Tibial nerve (tissue), 4 donors: ENCODE data around the gene SLC44A4. TPM values are rescaled to one million over a fixed set of nuclear protein-coding genes. Genes with fewer than 3 reads are reported as not detected.
"Not testable (repeated sequence)": the region's sequence is repeated elsewhere in the genome, so short reads cannot be mapped to it uniquely, and the experiment has no call there.

Experiments used
- DNase-seq, 2 donors: peaks; one replicate each; pipeline ENCODE4 v3.0.0-alpha.2; 2019; ENCODE audit warnings: low spot score in 2 of 2
- H3K27ac ChIP-seq, 4 donors: fragments of 200-600 bp; sonication (generic) in 3 of 4; one replicate each; pipeline ENCODE4 v1.5.1; 2017 to 2019; ENCODE audit warnings: mild to moderate bottlenecking in 1 of 4
- H3K27me3 ChIP-seq, 2 donors: fragments of 200-600 bp; sonication (generic) in 1 of 2; one replicate each; pipeline versions ENCODE4 v1.5.1 to v1.6.0; 2017 to 2019
- H3K36me3 ChIP-seq, 3 donors: fragments of 200-600 bp; sonication (generic); one replicate each; pipeline ENCODE4 v1.5.1; 2018 to 2019
- H3K4me1 ChIP-seq, 4 donors: fragments of 200-600 bp; sonication (generic) in 3 of 4; one replicate each; pipeline ENCODE4 v1.5.1; 2017 to 2019
- H3K4me3 ChIP-seq, 4 donors: fragments of 200-600 bp; sonication (generic) in 3 of 4; one replicate each; pipeline ENCODE4 v1.5.1; 2017 to 2019; ENCODE audit warnings: mild to moderate bottlenecking in 1 of 4, moderate library complexity in 1 of 4
- H3K9me3 ChIP-seq, 4 donors: fragments of 200-600 bp; sonication (generic) in 3 of 4; one replicate each; pipeline ENCODE4 v1.5.1; 2017 to 2019
- EP300 ChIP-seq, 2 donors: sonication (generic); formaldehyde crosslinking; IDR thresholded peaks; one replicate each; pipeline ENCODE4 v1.6.1; 2017; ENCODE audit warnings: antibody characterized with exemption in 2 of 2, mild to moderate bottlenecking in 1 of 2
- POLR2A ChIP-seq, 2 donors: fragments of 450-650 bp; IDR thresholded peaks; one replicate each; pipeline ENCODE4 v1.6.1; 2017; ENCODE audit warnings: antibody characterized with exemption in 2 of 2, mild to moderate bottlenecking in 2 of 2, moderate library complexity in 2 of 2
- WGBS, 2 donors: methylation state at CpG; one replicate each; pipeline ENCODE4 v1.1.5; 2018; 5-methylcytosine and 5-hydroxymethylcytosine counted together
- total RNA-seq, 4 donors: library from RNA; depleted of rRNA; stranded (reverse); fragments of >200 nt; gene quantifications; one replicate each; pipeline ENCODE4 v1.1.0, GENCODE V29; 2016
- TF ChIP-seq, protein P1 (sequence below), 5 experiments: fragments of 200-600 bp in 3 of 5; fragments of 450-650 bp in 2 of 5; sonication (generic) in 3 of 5; IDR thresholded peaks; one replicate each; pipeline ENCODE4 v1.5.1; 2016 to 2019; ENCODE audit warnings: antibody characterized with exemption in 5 of 5, mild to moderate bottlenecking in 3 of 5, moderate library complexity in 2 of 5

The SLC44A4 gene
- total RNA-seq, 4 donors from 2014 or later = 0.22 to 0.84 (median 0.59) TPM; not detected in 1

DNA sequence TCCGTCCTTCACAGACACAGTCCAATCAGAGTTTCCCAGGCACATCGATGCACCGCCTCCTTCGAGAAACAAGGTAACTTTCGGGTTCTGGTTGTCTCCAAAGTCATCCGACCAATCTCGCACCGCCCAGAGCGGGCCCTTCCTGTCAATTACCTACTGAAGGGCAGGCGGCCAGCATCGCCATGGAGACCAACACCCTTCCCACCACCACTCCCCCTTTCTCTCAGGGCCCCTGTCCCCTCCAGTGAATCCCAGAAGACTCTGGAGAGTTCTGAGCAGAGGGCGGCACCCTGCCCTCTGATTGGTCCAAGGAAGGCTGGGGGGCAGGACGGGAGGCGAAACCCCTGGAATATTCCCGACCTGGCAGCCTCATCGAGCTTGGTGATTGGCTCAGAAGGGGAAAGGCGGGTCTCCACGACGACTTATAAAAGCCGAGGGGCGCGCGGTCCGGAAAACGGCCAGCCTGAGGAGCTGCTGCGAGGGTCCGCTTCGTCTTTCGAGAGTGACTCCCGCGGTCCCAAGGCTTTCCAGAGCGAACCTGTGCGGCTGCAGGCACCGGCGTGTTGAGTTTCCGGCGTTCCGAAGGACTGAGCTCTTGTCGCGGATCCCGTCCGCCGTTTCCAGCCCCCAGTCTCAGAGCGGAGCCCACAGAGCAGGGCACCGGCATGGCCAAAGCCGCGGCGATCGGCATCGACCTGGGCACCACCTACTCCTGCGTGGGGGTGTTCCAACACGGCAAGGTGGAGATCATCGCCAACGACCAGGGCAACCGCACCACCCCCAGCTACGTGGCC, 51.3 kb downstream of the SLC44A4 start, which contains the start of gene HSPA1B:
Gene HSPA1B, plus strand, starts transcription at position 453 of the 794 bp plus-strand sequence. Its CDS starts 213 bp downstream, at position 666.
- H3K27ac ChIP-seq = peak within 1 kb of the TSS; percentile 87 to 100 (median 94)
- TF ChIP-seq EP300 (IDR thresholded peaks at IDR 0.05) (peak; percentile 88 to 100), POLR2A (IDR thresholded peaks at IDR 0.05) (peak; percentile 100)
- TF ChIP-seq, protein P1, sequence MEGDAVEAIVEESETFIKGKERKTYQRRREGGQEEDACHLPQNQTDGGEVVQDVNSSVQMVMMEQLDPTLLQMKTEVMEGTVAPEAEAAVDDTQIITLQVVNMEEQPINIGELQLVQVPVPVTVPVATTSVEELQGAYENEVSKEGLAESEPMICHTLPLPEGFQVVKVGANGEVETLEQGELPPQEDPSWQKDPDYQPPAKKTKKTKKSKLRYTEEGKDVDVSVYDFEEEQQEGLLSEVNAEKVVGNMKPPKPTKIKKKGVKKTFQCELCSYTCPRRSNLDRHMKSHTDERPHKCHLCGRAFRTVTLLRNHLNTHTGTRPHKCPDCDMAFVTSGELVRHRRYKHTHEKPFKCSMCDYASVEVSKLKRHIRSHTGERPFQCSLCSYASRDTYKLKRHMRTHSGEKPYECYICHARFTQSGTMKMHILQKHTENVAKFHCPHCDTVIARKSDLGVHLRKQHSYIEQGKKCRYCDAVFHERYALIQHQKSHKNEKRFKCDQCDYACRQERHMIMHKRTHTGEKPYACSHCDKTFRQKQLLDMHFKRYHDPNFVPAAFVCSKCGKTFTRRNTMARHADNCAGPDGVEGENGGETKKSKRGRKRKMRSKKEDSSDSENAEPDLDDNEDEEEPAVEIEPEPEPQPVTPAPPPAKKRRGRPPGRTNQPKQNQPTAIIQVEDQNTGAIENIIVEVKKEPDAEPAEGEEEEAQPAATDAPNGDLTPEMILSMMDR (IDR thresholded peaks at IDR 0.05) = peak in 2 of 5 experiments; percentile 41 to 45
- H3K4me1 ChIP-seq = peaks cover 0 to 54% (median 32%) of the 10 kb centered on the region in 4 donors

DNA sequence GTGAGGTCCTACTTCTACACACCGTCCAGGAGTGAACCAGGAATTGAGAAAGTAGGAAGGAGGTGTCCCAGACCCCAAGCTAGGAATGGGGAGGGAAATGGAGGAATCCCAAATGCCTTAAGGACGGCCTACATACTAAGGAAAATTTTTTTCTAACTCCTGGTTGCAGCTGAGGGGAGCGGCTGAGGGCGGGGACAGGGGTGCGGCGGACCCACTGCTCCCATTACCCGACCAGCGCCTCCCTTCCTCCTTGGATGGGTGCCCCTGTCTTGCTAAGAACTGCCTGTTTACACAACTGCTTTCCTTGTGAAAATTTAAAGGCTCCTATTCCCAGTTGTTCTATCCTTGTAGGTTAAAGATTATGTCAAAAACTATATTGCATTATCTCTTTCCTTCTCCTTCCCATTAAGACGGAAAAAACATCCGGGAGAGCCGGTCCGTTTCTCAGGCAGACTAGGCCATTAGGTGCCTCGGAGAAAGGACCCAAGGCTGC, 52.0 kb downstream of the SLC44A4 start:
- Histone ChIP-seq H3K4me3 (peak overlapping the region; percentile 29 to 72 (median 51)), H3K9me3 (no peaks in the 10 kb centered on the region), H3K27ac (peak overlapping the region; percentile 87 to 100 (median 94)), H3K4me1 (peaks cover 0 to 56% (median 29%) of the 10 kb centered on the region in 4 donors), H3K27me3 (no peaks in the 10 kb centered on the region), H3K36me3 (no peaks in the 10 kb centered on the region)
- 1 to 2% methylated on average over 13 of the region's 13 CpGs for WGBS, 2 donors
- TF ChIP-seq, protein P1 (IDR thresholded peaks at IDR 0.05) = no peak
- TF ChIP-seq EP300 (IDR thresholded peaks at IDR 0.05) = peak in 1 of 2 donors; percentile 22
- peak; percentile 72 to 73 for TF ChIP-seq POLR2A (IDR thresholded peaks at IDR 0.05)
- peak; percentile 84 to 88 for DNase-seq

More for the DNA sequence above, 51.3 kb downstream of the SLC44A4 start, which contains the start of gene HSPA1B:
- Histone ChIP-seq H3K36me3 (no peaks in the 10 kb centered on the region), H3K27me3 (no peaks in the 10 kb centered on the region), H3K4me3 (peak within 1 kb of the TSS; percentile 52 to 76 (median 71)), H3K9me3 (no peaks in the 10 kb centered on the region)
- 0 to 1% methylated on average over 12 to 54 of the region's 56 CpGs for WGBS, 2 donors
- DNase-seq = peak; percentile 99 to 100

DNA sequence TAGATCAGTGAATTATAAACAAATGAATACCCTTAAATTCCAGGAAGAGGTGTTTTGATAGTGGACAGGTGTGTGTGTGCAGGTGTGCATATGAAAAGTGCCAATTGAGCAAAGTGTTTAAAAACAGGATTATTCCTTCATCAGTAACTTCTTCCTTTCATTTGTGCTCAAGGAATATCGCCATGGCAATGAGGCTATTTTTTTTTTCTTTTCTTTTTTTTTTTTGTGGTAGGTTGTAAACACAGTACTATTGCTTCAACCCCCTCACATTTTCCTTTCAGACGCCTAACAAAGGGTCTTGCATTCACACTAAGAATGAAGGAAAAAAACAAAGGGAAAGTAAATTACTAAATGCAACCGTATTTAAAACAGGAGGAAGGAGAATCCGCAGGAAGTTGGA, 53.2 kb downstream of the SLC44A4 start:
- Histone ChIP-seq H3K36me3 (no peaks in the 10 kb centered on the region), H3K27me3 (no peaks in the 10 kb centered on the region), H3K4me1 (peaks cover 0 to 54% (median 26%) of the 10 kb centered on the region in 4 donors), H3K9me3 (no peaks in the 10 kb centered on the region), H3K4me3 (no peak overlapping the region), H3K27ac (peak overlapping the region; percentile 87 to 100 (median 94))
- TF ChIP-seq POLR2A (IDR thresholded peaks at IDR 0.05) = no peak
- TF ChIP-seq EP300 (IDR thresholded peaks at IDR 0.05) = no peak
- TF ChIP-seq, protein P1 (IDR thresholded peaks at IDR 0.05) = no peak
- 38 to 44% methylated on average over 4 of the region's 4 CpGs for WGBS, 2 donors
- no peak for DNase-seq

DNA sequence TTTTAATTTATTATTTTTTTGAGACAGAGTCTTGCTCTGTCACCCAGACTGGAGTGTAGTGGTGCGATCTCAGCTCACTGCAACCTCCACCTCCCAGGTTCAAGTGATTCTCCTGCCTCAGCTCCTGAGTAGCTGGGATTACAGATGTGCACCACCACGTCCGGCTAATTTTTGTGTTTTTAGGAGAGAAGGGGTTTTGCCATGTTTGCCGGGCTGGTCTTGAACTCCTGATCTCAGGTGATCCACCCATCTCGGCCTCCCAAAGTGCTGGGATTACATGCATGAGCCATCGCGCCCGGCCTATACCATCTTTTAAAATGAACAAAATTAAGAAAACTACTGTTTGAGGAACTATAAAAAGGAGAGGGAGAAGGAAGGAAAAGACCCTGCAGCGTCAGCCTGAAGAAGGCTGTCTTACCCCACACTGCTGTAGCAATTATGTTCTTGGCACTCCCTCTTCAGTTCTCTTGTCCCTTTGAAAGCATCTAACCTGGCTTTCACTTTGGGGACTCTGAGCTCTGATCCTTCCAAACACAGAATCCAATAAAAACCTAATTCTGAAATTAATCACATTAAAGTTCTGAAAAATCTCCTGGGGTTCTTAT, 55.1 kb downstream of the SLC44A4 start:
- H3K36me3 ChIP-seq, DNase-seq, H3K4me3 ChIP-seq, H3K9me3 ChIP-seq, H3K27me3 ChIP-seq: not testable (repeated sequence)
- TF ChIP-seq EP300 (IDR thresholded peaks at IDR 0.05) = peak in 1 of 2 donors; percentile 30
- Histone ChIP-seq H3K4me1 (peaks cover 0 to 72% (median 41%) of the 10 kb centered on the region in 4 donors), H3K27ac (peak overlapping the region; percentile 90 to 100 (median 99))
- 82 to 85% methylated on average over 9 of the region's 9 CpGs for WGBS, 2 donors

DNA sequence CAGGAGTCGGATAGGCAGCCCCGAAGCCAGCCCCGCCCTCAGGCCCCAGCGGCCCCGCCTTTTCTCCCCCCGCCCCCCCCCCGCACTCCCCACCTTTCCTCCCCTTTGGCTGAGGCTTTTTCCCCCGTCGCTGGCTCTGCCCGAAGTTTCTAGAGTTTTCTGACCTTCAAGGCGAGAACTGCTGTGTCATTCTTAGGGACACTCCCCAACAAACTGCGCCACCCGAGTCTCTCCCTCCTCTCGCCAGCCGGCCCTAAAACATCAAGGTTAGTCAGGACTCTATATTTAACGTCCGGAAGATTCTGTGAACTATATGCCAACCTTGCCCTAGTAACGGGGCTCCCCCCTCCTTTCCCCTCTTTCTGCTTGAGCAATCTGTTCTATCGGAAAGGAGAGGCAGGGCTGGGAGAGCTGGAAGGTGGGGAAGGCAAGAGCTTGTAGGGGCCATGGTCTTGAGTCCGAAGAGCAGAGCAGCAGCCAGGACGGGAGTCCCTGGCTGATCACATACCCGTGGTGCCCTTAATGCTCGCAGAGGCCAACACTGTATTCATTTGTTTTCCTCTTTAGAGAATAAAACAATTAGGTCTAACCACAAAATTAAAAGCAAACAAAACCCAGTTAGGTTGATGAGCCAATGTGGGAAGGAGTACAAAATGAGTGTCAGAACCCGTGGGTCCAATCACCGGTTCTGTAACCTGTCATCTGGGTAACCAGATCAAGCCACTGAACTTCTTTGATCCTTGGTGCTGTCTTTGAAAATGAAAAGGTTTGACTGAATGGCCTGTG, 56.6 kb downstream of the SLC44A4 start:
- Histone ChIP-seq H3K27ac (peak overlapping the region; percentile 90 to 100 (median 99)), H3K36me3 (no peaks in the 10 kb centered on the region), H3K27me3 (no peaks in the 10 kb centered on the region), H3K4me3 (peak overlapping the region; percentile 38 to 67 (median 54)), H3K4me1 (peaks cover 0 to 84% (median 51%) of the 10 kb centered on the region in 4 donors), H3K9me3 (no peaks in the 10 kb centered on the region)
- TF ChIP-seq EP300 (IDR thresholded peaks at IDR 0.05) (peak; percentile 8 to 99), POLR2A (IDR thresholded peaks at IDR 0.05) (peak; percentile 84 to 94)
- TF ChIP-seq, protein P1 (IDR thresholded peaks at IDR 0.05) = no peak
- 2% methylated on average over 25 of the region's 25 CpGs for WGBS, 2 donors
- peak; percentile 77 to 88 for DNase-seq
